NK-92 treated with Interleukin-12 subunit alpha and Interleukin-12 subunit beta, amount 100 ng/mL, for 24 hours (cell line): ENCODE measurements around the gene CREB1.

Experiments used
- DNase-seq: peaks from one replicate; lab custom pipeline; 2025; lab: John Stamatoyannopoulos, UW

The CREB1 gene

DNA sequence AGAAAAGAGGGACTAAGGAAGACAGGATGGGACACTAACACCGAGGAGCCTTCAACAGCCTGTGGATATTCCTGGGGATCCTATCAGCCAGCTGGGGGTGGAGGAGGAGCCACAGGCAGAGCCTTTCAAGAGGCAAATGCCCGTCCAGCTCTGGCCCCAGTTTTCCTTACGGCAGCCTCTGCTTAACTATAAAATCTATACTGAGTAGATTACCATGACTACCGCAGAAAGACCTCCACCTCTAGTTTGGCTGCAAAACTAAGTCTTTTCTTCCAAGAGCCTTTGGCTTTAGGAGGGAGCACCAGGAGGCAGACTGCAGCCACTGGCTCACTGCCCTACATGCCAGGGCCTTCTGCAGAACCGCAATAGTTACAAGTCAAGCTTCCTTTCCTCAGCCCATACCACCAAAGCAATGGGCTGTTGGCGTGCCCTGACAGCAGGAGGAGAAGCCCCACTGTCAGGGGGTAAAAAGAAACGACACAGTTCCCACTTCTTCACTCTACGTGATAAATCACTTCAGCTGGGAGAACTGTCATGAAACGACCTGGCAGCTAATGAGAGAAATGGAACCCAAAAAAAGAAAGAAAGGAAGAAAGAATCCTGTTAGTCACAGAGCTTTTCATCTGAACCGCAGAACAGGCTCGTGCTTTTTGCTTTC lies 25.1 kb upstream of the CREB1 start:
- DNase-seq = no peak

DNA sequence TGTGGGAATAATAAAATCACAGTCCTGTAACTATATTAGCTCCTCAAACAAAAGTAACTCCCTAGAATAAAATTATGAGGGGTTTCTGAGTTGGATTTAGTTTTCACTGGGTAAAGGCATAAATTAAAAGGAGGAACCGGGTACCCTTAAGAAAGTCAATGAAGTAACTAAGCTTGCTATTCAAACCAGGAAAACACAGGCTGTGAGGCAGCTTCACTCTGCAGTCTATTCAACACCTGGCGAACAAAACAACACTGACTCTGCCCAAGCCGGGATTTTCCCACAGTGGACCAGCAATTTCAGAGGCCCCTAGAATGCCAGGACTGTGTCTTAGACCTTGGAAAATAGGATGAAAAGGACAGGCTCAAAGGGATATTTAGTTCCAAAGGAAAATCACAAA lies 24.6 kb upstream of the CREB1 start:
- no peak for DNase-seq

- DNase-seq = no peak
Observed at GRCh38 chr2:207505728-207506127, 24.0 kb upstream of the CREB1 start.

DNA sequence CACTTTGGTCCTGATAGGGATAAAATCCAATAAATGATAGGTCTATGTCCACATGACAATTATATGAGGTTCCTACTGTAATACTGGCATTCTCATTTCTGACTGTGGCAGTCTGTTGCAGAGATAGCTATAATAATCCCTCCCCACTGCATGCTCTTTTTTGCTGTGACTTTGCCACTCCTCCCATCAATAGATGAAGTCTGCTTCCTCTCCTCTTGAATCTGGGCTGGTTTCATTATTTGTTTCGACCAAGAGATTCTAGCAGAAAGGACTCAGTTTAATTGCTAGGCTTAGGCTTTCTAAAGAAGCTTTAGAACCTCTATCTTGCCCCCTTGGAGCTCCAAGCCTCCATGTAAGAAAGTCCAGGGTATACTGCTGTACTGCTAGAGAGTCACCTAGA lies 23.3 kb upstream of the CREB1 start:
- DNase-seq = no peak

DNA sequence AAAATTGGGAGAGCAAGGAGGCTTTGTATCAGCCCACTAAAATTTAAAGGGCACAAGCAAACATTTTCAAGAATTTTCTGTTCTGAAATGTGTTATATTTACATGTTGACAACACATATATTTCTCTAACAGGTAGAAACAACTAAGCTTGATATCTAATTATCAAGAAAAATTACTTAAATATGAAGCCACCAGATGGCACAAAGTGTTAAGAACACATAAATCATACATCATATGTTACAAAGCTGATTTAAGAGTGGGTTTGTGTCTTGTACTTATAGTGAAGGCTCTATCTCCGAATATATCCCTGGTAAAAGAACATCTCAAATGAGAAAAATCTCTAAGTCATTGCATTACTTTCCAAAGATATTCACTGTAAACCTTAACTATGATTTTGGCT lies 19.6 kb upstream of the CREB1 start:
- no peak for DNase-seq

GRCh38 chr2:207511851-207512250 lies 17.9 kb upstream of the CREB1 start:
- DNase-seq = no peak

- DNase-seq = no peak
Observed at GRCh38 chr2:207512356-207512755, 17.4 kb upstream of the CREB1 start.

GRCh38 chr2:207513551-207514257 lies 16.1 kb upstream of the CREB1 start:
- no peak for DNase-seq

GRCh38 chr2:207514451-207514850 lies 15.3 kb upstream of the CREB1 start:
- no peak for DNase-seq

DNA sequence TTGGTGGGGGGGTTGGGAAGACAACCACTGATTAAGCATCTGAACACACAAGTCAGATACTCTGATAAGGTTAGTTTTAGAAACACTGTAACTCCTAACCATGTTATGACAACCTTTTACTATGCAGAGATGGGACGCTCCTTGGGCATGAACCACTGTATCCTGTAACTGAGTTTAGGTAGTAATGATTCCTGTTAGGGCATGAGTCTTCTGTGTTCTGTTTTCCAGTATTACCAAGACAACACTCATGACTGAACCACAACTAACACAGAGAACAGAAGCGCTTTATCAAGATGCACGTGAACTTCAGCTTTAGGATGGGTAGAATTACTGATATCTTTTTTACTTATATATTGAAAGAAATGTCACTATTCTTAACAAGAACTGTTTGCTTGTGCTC lies 14.1 kb upstream of the CREB1 start:
- DNase-seq = no peak

DNA sequence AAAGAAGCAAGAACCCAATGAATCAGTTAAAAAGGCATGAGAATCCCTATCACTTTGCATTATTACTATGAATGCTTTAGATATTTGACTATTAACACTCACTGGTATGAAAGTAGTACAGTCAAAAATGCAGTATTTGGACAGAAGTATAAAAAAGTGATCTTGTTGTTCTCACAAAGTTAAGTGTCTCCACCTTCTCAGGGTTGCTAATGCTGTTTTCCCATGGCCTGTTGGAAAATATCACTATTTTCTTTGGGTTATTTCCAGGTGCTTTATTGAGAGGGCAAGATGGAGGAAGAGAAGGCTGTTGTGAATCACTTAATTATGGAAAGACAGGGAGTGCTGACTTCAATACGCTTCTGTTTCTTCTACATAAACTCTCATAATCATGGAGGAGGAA lies 13.6 kb upstream of the CREB1 start:
- DNase-seq = no peak

DNA sequence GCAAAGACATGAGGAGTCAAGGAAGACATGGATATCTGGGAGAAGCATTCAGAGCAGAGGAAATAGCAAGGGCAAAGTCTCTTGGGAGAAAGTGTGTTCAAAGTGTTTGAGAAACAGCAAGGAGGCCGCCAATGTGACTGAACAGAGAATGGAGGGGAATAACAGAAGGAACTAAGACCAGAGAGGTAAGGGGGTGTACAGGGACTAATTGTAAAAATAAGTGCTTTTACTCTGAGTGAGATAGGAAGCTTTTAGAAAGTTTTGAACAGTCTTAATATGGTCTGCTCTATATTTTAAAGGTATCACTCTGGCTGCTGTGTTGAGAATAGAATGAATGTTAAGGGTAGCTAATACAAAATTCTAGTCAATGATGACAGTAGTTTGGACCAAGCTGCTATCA lies 6.8 kb upstream of the CREB1 start:
- no peak for DNase-seq

DNA sequence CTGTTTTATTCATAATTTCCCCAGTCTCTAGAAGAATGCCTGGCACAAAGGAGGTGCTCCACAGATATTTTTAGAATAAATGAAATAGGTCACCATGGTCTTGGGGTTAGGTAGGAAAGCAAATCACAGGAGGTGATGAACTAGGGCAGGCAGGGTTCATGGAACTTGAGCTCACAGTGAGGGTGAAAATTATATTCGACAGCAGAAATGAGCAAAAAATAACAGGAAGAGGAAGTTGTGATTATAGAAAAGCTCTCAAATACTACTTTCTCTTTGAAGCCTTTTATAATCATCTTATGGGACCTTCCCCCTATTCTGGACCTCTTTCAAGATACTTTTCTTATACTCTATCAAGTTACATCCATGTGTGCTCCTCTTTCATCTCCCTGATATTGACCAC lies 4.5 kb upstream of the CREB1 start:
- no peak for DNase-seq

GRCh38 chr2:207528980-207529329 lies 807 bp upstream of the CREB1 start:
- peak; percentile 68 for DNase-seq

- peak; percentile 55 for DNase-seq
Observed at GRCh38 chr2:207530160-207531031, 634 bp downstream of the CREB1 start.

- DNase-seq = no peak
Observed at GRCh38 chr2:207531032-207531952, 1.5 kb downstream of the CREB1 start.

DNA sequence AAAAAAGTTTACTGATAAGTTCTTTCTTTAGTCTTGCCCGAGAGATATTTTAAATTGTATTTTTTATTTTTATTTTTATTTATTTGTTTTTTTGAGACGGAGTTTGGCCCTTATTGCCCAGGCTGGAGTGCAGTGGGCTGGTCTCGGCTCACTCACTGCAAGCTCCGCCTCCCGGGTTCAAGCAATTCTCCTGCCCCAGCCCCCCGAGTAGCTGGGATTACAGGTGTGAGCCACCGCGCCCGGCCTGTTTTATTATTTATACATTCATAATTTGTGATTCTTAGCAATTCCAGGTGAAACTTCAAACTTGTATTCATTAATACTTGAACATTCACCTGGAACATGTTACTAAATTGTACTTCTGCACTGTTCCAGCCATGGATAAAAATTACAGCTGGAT lies 2.9 kb downstream of the CREB1 start:
- DNase-seq = no peak

- DNase-seq = no peak
Observed at GRCh38 chr2:207533461-207534008, 3.8 kb downstream of the CREB1 start.

GRCh38 chr2:207534417-207534816 lies 4.7 kb downstream of the CREB1 start:
- no peak for DNase-seq

GRCh38 chr2:207539470-207539869 lies 9.7 kb downstream of the CREB1 start:
- no peak for DNase-seq

- no peak for DNase-seq
Observed at GRCh38 chr2:207540431-207540830, 10.7 kb downstream of the CREB1 start.

DNA sequence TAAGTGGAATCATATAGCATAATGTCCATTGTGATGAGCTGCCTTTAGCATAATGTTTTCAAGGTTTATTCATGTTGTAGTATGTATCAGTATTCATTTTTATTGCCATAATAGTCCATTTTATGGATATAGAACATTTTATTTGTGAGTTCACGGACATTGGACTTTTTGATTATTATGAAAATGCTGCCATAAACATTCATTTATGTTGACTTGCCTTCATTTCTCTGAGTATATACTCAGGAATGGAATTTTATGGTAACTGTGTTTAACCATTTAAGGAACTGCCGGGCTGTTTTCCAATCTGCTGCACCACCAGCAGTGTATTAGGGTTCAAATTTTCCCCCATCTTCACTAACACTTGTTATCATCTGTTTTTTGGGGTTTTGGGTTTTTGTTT lies 12.2 kb downstream of the CREB1 start:
- DNase-seq = no peak
